ENCODE results near the gene TMEM82.

Gene TMEM82

GRCh38 chr1:15720861-15721260 lies 21.4 kb upstream of the TMEM82 start:
- DNase-seq (ENCODE audit: low read depth in 3 of 3), result no peak

GRCh38 chr1:15722411-15722810 lies 19.9 kb upstream of the TMEM82 start:
- no peak for DNase-seq (ENCODE audit: low read depth in 3 of 3)

DNA sequence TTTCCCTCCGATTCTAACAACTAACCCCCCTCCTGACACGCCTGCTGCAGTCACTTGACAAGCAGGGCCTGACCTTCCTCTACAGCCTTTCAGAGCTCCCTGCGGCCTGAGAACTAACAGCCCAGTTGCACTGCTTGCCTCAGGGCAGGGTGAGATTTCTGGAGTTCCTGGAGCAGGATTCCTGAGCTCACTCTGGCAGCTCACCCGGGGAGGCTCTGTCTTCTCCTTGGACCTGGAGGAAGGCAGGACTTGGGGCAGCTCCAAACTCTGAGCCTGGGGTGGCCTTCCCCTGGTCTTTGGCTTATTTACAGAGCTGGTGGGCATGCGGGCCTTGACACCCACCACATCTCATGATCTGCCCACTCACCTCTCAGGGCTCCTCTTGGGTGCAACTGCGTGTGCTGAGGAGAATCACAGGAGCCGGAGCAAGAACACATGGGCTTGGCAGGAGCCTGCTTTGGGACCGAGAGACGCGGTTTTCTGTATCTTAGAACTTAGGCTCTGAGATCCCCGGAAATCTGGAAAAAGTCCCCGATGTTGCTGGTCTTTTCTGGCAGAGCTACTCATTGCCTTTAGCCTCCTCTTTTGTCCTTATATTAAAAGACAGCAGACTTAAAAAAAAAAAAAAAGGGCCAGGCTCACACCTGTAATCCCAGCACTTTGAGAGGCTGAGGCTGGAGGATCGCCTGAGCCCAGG lies 19.3 kb upstream of the TMEM82 start:
- no peak for DNase-seq (ENCODE audit: low read depth in 3 of 3)

DNA sequence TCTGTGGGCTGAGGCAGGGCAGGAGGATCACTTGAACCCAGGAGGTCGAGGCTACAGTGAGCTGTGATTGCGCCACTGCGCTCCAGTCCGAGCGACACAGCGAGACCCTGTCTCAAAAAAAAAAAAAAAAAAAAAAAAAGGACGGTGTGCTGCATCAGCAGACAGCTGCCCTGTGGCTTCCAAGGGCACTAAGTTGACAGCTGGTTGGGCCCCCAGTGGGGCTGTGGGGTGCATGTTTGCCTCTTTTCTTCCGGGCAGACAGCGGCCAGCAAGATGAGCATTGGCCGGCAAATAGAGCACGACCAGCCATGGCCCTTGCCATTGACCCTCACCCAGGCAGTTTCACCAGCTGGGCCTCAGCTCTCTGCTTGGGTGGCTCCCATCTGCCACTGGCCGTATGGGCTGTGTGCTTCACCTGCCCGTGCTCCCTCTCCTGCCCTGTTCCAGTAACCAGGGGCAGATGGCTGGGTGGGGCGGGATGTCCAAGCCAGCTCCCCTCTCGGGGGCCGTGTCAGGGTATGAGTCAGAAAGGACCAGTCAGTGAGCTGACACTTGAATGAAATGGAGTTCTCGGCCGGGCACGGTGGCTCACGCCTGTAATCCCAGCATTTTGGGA lies 18.6 kb upstream of the TMEM82 start:
- no peak for DNase-seq (ENCODE audit: low read depth in 3 of 3)

GRCh38 chr1:15724949-15725880 lies 17.1 kb upstream of the TMEM82 start:
- no peak for DNase-seq (ENCODE audit: low read depth in 3 of 3)

DNA sequence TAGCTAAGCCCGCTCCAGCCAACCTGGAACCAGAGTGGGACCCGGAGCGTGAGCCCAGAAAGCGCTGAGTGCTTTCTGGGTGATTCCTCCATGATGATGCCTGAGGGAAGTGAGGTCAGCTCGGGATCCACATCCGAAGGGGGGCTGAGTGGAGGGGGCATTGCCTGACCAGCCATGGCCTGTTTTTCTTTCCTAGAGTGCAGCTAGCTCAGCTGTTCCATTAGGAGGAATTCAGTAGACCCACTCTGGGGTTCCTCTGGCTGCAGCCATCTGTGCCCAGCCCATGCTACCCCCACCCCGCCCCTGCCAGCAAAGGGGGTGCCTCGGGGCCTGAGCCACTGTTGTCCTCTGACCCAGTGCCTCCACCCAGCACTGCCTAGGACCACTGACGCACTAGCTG lies 15.8 kb upstream of the TMEM82 start:
- DNase-seq (ENCODE audit: low read depth in 3 of 3), result no peak

DNA sequence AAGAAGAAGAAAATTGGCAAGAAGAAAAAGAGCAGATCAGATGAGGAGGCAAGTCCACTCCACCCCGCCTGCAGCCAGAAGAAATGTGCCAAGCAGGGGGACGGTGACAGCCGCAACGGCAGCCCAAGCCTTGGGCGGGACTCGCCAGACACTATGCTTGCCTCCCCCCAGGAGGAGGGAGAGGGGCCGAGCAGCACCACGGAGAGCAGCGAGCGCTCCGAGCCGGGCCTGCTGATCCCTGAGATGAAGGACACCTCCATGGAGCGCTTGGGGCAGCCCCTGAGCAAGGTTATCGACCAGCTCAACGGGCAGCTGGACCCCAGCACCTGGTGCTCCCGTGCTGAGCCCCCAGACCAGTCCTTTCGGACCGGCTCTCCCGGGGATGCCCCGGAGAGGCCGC lies 15.3 kb upstream of the TMEM82 start:
- DNase-seq (ENCODE audit: low read depth in 3 of 3), result no peak

GRCh38 chr1:15727424-15727823 lies 14.9 kb upstream of the TMEM82 start:
- no peak for DNase-seq (ENCODE audit: low read depth in 3 of 3)

DNA sequence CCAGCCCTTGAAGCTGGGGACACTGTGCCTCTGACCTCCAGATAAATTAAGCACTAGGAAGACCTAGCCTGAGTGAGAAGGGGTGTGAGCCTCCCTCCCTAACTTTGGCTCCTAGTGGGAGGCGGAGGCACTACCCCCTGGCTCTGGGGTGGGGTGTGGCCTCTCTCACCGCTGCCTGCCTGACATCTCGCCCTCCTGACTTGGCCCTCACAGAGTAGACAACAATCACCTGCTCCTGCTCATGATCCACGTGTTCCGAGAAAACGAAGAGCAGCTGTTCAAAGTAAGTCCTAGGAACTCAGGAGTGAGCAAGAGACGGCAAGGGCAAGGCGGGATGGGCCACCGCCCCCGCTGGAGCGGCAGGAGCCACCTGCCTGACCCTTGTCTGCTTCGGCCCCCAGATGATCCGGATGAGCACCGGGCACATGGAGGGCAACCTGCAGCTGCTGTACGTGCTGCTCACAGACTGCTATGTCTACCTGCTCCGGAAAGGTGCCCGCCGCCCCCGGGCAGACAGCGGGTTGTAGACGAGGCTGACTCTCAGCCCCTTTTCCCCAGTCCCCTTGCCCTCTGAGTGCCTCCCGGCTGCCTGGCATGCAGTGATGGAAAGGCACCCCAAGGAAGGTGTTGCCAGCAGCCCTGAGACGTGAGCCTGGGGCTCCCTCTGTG lies 14.3 kb upstream of the TMEM82 start:
- no peak for DNase-seq (ENCODE audit: low read depth in 3 of 3)

DNA sequence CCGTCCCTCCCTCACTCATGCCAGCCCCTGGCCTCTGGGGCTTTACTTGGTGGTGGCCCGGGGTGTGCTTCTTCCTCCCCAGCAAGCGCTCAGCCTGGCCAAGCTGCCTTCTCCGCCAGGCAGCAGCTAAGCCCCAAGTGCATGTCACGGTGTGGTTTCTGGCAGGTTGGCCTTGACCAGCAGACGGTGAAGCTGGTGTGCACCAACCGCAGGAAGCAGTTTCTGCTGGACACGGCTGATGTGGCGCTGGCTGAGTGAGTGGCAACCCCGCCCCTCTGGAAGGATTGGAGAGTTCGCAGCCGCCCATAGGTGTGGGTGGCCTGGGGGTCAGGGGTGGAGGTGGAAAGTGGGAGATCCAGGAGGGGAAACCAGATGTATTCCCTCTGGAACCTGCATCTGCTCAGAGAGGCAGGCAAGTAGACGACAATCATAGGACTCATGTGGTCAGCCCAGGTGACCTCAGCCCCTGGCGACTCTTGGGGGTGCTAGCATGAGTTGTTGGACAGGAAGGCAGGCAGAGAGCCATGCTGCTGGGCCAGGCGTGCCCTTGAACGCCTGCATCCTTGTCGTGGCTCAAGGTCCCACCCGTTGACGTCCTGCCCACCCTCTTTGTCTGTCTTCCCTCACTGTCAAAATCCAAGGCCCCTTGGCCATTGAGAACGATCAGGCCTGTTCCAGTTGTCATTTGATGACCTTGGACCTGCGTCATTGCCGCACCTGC lies 13.2 kb upstream of the TMEM82 start:
- no peak for DNase-seq (ENCODE audit: low read depth in 3 of 3)

GRCh38 chr1:15730423-15730822 lies 11.9 kb upstream of the TMEM82 start:
- no peak for DNase-seq (ENCODE audit: low read depth in 3 of 3)

GRCh38 chr1:15730936-15731335 lies 11.4 kb upstream of the TMEM82 start:
- DNase-seq (ENCODE audit: low read depth in 3 of 3), result no peak

DNA sequence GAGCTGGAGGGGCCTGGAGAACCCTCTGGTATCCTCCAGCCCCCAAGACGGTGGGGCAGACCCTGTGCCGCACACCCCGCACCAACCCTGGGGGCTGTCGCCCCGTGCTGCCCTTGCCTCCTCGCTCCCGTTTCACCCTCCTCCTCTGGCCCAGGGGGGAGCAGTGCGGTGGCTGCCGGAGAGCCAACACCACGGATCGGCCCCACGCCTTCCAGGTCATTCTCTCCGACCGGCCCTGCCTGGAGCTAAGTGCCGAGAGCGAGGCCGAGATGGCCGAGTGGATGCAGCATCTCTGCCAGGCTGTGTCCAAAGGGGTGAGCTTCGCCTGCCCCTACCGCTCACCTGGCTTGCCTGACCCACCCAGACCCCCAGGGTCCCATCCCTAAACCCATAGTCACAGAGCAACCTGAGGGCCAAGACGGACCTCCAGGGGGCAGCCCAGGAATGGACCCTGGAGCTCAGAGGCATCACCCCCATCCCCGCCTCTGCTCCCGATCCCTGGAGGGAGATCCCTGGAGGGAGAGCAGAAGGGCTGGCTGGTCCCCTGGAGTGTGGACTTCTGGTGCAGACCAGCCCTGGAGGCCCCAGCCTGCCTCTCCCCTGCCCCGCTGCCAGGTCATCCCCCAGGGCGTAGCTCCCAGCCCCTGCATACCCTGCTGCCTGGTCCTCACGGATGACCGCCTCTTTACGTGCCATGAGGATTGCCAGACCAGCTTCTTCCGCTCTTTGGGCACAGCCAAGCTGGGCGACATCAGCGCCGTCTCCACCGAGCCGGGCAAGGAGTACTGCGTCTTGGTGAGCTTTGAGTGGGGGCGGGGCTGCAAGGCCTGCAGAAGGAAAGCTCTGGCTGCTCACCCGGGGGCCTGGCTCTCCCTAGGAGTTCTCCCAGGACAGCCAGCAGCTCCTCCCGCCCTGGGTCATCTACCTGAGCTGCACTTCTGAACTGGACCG lies 10.3 kb upstream of the TMEM82 start:
- DNase-seq (ENCODE audit: low read depth in 3 of 3), result no peak

DNA sequence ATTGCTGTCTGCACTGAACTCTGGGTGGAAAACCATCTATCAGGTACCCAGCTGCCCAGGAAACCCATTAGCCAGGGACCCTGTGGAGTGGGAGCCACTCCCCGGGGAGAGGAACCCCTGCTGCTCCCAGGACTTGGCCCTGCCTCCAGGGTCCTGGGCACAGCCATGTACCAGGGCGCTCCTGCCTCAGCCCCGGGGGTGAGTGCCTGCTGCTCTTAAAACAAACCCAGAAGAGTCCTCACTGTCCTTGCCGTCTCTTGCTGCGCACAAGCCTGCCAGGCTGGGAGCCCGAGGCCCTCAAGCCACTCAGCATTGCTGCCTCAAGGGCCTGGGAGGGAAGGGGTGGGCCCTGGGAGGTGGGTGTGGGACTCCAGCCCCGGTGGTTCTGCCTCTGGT lies 9.6 kb upstream of the TMEM82 start:
- no peak for DNase-seq (ENCODE audit: low read depth in 3 of 3)

DNA sequence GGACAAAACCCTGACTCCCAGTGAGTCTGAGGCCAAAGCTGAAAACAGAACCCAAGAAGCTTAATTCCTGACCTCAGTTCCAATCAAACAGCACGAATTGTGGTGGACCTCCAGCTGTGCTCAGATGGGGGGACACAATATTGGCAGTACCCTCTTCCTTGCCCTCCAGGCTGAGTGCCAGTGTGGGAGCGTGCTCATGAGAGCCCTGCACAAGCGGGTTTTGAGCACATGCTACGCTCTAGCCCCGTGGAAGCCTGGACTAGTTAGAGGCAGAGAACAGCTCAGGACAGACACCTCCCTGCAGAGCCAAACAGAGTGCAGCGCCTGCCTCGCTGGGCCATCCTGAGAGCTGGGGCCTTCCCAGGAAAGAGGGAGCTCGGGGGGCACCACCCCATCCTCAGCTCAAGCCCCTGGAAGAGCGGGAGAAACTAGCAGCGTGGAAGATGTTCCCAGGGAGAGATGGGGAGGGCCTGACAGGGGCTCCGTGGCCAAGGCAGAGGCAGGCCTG lies 9.0 kb upstream of the TMEM82 start:
- DNase-seq (ENCODE audit: low read depth in 3 of 3), result no peak

DNA sequence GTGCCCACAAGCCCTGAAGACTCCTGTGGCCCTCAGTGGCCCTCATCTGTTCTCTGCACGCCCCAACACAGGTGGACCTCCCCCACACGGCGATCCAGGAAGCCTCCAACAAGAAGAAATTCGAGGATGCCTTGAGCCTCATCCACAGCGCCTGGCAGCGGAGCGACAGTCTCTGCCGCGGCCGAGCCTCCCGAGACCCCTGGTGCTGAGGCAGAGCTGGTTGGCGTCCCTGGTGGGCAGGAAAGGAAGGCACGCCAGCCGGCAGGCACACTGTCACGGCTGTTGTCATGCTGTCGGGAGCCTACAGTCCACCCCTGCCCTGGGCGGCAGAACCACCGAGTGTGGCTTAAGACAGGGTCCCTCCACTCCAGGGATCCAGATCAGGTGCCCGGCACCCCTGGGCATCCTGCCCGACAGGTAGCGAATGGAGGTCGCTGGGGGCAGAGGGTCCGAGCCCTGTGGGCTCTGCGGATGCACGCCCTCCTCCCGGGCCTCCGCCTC lies 8.5 kb upstream of the TMEM82 start:
- no peak for DNase-seq (ENCODE audit: low read depth in 3 of 3)

DNA sequence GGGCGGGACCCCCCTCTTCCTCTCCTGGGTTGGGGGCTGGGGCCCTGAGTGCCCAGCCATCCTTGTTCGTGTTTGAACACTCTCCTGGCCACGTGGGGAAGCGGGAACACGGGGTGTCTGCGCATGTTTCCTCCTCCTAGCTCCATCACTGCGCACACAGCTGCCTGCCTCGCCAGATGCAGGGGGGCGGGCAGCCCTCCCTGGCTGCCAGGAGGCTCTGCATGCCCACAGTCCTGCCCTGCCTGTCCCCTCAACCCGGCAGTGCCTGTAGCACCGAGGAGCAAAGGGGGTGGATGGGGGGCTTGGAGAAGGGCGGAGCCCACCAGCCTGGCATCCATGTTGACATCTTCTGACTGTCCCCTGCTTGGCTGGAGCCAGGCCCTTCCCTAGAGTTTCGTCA lies 8.0 kb upstream of the TMEM82 start:
- DNase-seq (ENCODE audit: low read depth in 3 of 3), result no peak

- DNase-seq (ENCODE audit: low read depth in 3 of 3), result no peak
These were observed 7.4 kb upstream of the TMEM82 start for GRCh38 chr1:15734901-15735300.

DNA sequence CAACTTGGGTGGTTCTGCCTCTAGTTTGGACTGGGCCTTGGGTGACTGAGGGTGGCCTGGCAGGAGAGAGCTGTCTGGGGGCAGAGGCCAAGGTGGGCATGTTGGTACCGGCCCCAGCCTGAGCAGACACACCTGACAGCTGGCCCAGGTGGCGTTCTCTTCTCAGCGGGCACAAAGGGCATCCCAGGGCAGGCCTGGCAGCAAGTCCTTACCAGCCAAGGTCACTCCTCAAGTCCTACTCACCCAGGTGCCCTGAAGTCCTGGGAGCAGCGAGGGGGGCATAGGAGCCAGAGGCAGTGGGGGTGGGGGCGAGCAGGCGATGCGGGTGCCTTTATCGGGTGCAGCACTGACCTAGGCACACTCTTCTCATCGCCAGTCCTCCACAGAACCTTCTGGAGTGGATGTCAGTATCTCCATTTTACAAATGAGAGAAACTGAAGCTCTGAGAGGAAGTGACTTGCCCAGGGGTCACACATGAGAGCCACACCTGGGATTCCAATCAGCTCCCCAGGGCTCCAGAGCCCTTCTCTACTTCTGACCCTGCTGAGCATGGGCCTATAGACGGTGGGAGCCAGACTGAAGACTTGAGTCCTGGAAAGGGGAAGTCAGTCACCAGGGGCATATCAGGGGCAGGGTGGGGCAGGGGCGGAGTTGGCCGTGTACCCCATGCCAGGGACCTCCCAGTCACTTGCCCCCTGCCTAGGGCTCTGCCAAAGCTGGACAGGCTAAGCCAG lies 6.8 kb upstream of the TMEM82 start:
- no peak for DNase-seq (ENCODE audit: low read depth in 3 of 3)
